Immature natural killer cell (primary cell): ENCODE measurements around the gene SPRYD3. TPM values are rescaled to one million over a fixed set of nuclear protein-coding genes. Genes with fewer than 3 reads are reported as not detected.

Experiments
- DNase-seq, 3 donors: peaks; one replicate each; pipeline ENCODE4 v3.0.0; 2022; ENCODE audit warnings: mixed read lengths in 1 of 3
- H3K27ac Mint-ChIP-seq, 6 donors: one replicate each; pipeline ENCODE4 v1.8.0; 2020; ENCODE audit warnings: mixed read lengths in 6 of 6, mild to moderate bottlenecking in 5 of 6, inconsistent platforms in 4 of 6, moderate library complexity in 3 of 6
- H3K27me3 Mint-ChIP-seq, 3 donors: one replicate each; pipeline ENCODE4 v1.8.0; 2020 to 2021; ENCODE audit warnings: low read depth in 3 of 3, mild to moderate bottlenecking in 3 of 3, mixed read lengths in 3 of 3, moderate library complexity in 3 of 3, inconsistent platforms in 1 of 3
- H3K36me3 Mint-ChIP-seq, 3 donors: one replicate each; pipeline ENCODE4 v1.8.0; 2020; ENCODE audit warnings: mixed read lengths in 3 of 3, inconsistent platforms in 2 of 3, mild to moderate bottlenecking in 2 of 3
- H3K4me1 Mint-ChIP-seq, 2 donors: one replicate each; pipeline ENCODE4 v1.8.0; 2020; ENCODE audit warnings: inconsistent platforms in 2 of 2, mild to moderate bottlenecking in 2 of 2, mixed read lengths in 2 of 2, moderate library complexity in 1 of 2
- H3K4me3 Mint-ChIP-seq, 5 donors: one replicate each; pipeline ENCODE4 v1.8.0; 2020; ENCODE audit warnings: mild to moderate bottlenecking in 5 of 5, mixed read lengths in 5 of 5, inconsistent platforms in 3 of 5, moderate library complexity in 3 of 5
- H3K9me3 Mint-ChIP-seq, 6 donors: one replicate each; pipeline ENCODE4 v1.8.0; 2020; ENCODE audit warnings: mild to moderate bottlenecking in 6 of 6, mixed read lengths in 6 of 6, inconsistent platforms in 4 of 6, moderate library complexity in 3 of 6
- polyA plus RNA-seq, 3 donors: library from polyadenylated mRNA; unstranded; fragments of 300-500 nt; fragmentation: Illumina TruSeq; gene quantifications; one replicate each; pipeline ENCODE4 v1.2.3, GENCODE V29; 2021

Gene SPRYD3
- polyA plus RNA-seq, 3 donors from 2014 or later: 35.6 to 70.4 (median 59.6) TPM

GRCh38 chr12:53051058-53051880 is 27.9 kb downstream of the SPRYD3 start:
- H3K4me1 Mint-ChIP-seq: peaks cover 29 to 31% of the 10 kb centered on the region in 2 donors

GRCh38 chr12:53050426-53051057 is 28.6 kb downstream of the SPRYD3 start:
- H3K27ac Mint-ChIP-seq: peak overlapping the region in 4 of 6 donors; percentile 14 to 80 (median 38)
- peaks cover 28 to 29% of the 10 kb centered on the region in 2 donors for H3K4me1 Mint-ChIP-seq
- H3K36me3 Mint-ChIP-seq: no peaks in the 10 kb centered on the region

More at GRCh38 chr12:53051058-53051880, 27.9 kb downstream of the SPRYD3 start:
- DNase-seq: no peak
- Mint-ChIP-seq H3K36me3 (no peaks in the 10 kb centered on the region), H3K27ac (peak overlapping the region in 2 of 6 donors; percentile 59 to 62), H3K27me3 (peaks cover 2 to 8% (median 2%) of the 10 kb centered on the region in 3 donors), H3K4me3 (no peak overlapping the region), H3K9me3 (no peaks in the 10 kb centered on the region)

GRCh38 chr12:53049571-53050318 is 29.4 kb downstream of the SPRYD3 start, which contains the start of gene TNS2:
TSS of gene TNS2 (plus strand) at chr12:53050065. CDS start at chr12:53050186, 121 bp downstream.
- Mint-ChIP-seq H3K36me3 (no peaks in the 10 kb centered on the region), H3K9me3 (no peaks in the 10 kb centered on the region), H3K27ac (peak within 1 kb of the TSS in 5 of 6 donors; percentile 26 to 80 (median 30)), H3K4me3 (peak within 1 kb of the TSS in 3 of 5 donors; percentile 13 to 33 (median 23)), H3K27me3 (peaks cover 5 to 11% (median 6%) of the 10 kb centered on the region in 3 donors), H3K4me1 (peaks cover 21 to 22% of the 10 kb centered on the region in 2 donors)
- no peak for DNase-seq

More at GRCh38 chr12:53050426-53051057, 28.6 kb downstream of the SPRYD3 start:
- DNase-seq: no peak
- no peaks in the 10 kb centered on the region for H3K9me3 Mint-ChIP-seq
- H3K4me3 Mint-ChIP-seq: no peak overlapping the region
- H3K27me3 Mint-ChIP-seq: peaks cover 2 to 10% (median 6%) of the 10 kb centered on the region in 3 donors

GRCh38 chr12:53048780-53049401 is 30.3 kb downstream of the SPRYD3 start:
- H3K9me3 Mint-ChIP-seq: no peaks in the 10 kb centered on the region
- peak overlapping the region in 3 of 5 donors; percentile 13 to 33 (median 23) for H3K4me3 Mint-ChIP-seq
- H3K27me3 Mint-ChIP-seq: peaks cover 5 to 10% (median 6%) of the 10 kb centered on the region in 3 donors

GRCh38 chr12:53048033-53048779 is 31.0 kb downstream of the SPRYD3 start:
- Mint-ChIP-seq H3K9me3 (no peaks in the 10 kb centered on the region), H3K27me3 (peaks cover 5 to 9% (median 6%) of the 10 kb centered on the region in 3 donors), H3K27ac (peak overlapping the region in 4 of 6 donors; percentile 22 to 57 (median 33)), H3K4me3 (peak overlapping the region in 4 of 5 donors; percentile 43 to 72 (median 56)), H3K36me3 (no peaks in the 10 kb centered on the region), H3K4me1 (peaks cover 12% of the 10 kb centered on the region in 2 donors)
- DNase-seq: no peak

More at GRCh38 chr12:53048780-53049401, 30.3 kb downstream of the SPRYD3 start:
- Mint-ChIP-seq H3K36me3 (no peaks in the 10 kb centered on the region), H3K27ac (peak overlapping the region in 5 of 6 donors; percentile 26 to 61 (median 34)), H3K4me1 (peaks cover 16 to 17% of the 10 kb centered on the region in 2 donors)
- DNase-seq: no peak

GRCh38 chr12:53047221-53048032 is 31.8 kb downstream of the SPRYD3 start:
- DNase-seq: peak; percentile 67 to 76 (median 70)
- peaks cover 12 to 13% of the 10 kb centered on the region in 2 donors for H3K4me1 Mint-ChIP-seq
- H3K27me3 Mint-ChIP-seq: peaks cover 5 to 11% (median 8%) of the 10 kb centered on the region in 3 donors
- H3K9me3 Mint-ChIP-seq: no peaks in the 10 kb centered on the region
- peak overlapping the region in 4 of 5 donors; percentile 10 to 97 (median 62) for H3K4me3 Mint-ChIP-seq
- H3K27ac Mint-ChIP-seq: peak overlapping the region in 2 of 6 donors; percentile 39 to 75
- H3K36me3 Mint-ChIP-seq: no peaks in the 10 kb centered on the region

GRCh38 chr12:53046655-53047220 is 32.5 kb downstream of the SPRYD3 start:
- Mint-ChIP-seq H3K4me3 (peak overlapping the region; percentile 93 to 98 (median 96)), H3K36me3 (no peaks in the 10 kb centered on the region), H3K27ac (peak overlapping the region; percentile 57 to 92 (median 86)), H3K4me1 (peaks cover 12 to 13% of the 10 kb centered on the region in 2 donors), H3K9me3 (no peaks in the 10 kb centered on the region), H3K27me3 (peaks cover 5 to 11% (median 8%) of the 10 kb centered on the region in 3 donors)
- peak in 2 of 3 donors; percentile 49 to 55 for DNase-seq

- H3K36me3 Mint-ChIP-seq: no peaks in the 10 kb centered on the region
- no peak for DNase-seq
- H3K4me3 Mint-ChIP-seq: peak overlapping the region; percentile 93 to 98 (median 96)
- peaks cover 5 to 11% (median 8%) of the 10 kb centered on the region in 3 donors for H3K27me3 Mint-ChIP-seq
- no peaks in the 10 kb centered on the region for H3K9me3 Mint-ChIP-seq
- peak overlapping the region in 1 of 6 donors; percentile 75 for H3K27ac Mint-ChIP-seq
- H3K4me1 Mint-ChIP-seq: peaks cover 12 to 13% of the 10 kb centered on the region in 2 donors
Measured at GRCh38 chr12:53045696-53046045, 33.5 kb downstream of the SPRYD3 start.

GRCh38 chr12:53044896-53045695 is 34.1 kb downstream of the SPRYD3 start:
- peak overlapping the region in 4 of 5 donors; percentile 29 to 97 (median 43) for H3K4me3 Mint-ChIP-seq
- H3K27me3 Mint-ChIP-seq: peaks cover 5 to 11% (median 8%) of the 10 kb centered on the region in 3 donors
- peaks cover 0 to under 1% (median 0%) of the 10 kb centered on the region in 3 donors for H3K36me3 Mint-ChIP-seq
- H3K4me1 Mint-ChIP-seq: peaks cover 12 to 13% of the 10 kb centered on the region in 2 donors
- no peaks in the 10 kb centered on the region for H3K9me3 Mint-ChIP-seq
- DNase-seq: no peak
- peak overlapping the region in 1 of 6 donors; percentile 49 for H3K27ac Mint-ChIP-seq

- H3K27me3 Mint-ChIP-seq: peaks cover 5 to 11% (median 8%) of the 10 kb centered on the region in 3 donors
- no peak for DNase-seq
- peak overlapping the region in 1 of 6 donors; percentile 49 for H3K27ac Mint-ChIP-seq
- H3K36me3 Mint-ChIP-seq: peaks cover 1 to 6% (median 6%) of the 10 kb centered on the region in 3 donors
- H3K9me3 Mint-ChIP-seq: no peaks in the 10 kb centered on the region
- peaks cover 14 to 15% of the 10 kb centered on the region in 2 donors for H3K4me1 Mint-ChIP-seq
- no peak overlapping the region for H3K4me3 Mint-ChIP-seq
Measured at GRCh38 chr12:53044052-53044581, 35.1 kb downstream of the SPRYD3 start.
